Astrocyte (in vitro differentiated cells and primary cell): ENCODE results near the gene F7. TPM values are rescaled to one million over a fixed set of nuclear protein-coding genes. Genes with fewer than 3 reads are reported as not detected.

Experiments used
- DNase-seq: peaks from one replicate; pipeline ENCODE4 v3.0.0-alpha.2; 2010; ENCODE audit warnings: low read depth
- FAIRE-seq: peaks from 2 replicates; lab custom pipeline; 2011; peaks lifted over from hg19 to GRCh38; lab: Jason Lieb, UNC
- H2AFZ ChIP-seq: 2 replicates; pipeline ENCODE4 v1.6.0; 2012; ENCODE audit warnings: low read depth, low read length, inconsistent platforms
- H3K27ac ChIP-seq: 2 replicates; pipeline ENCODE4 v1.5.1; 2011; ENCODE audit warnings: low read depth, low read length, inconsistent platforms
- H3K27me3 ChIP-seq: 2 replicates; pipeline ENCODE4 v1.6.0; 2011; ENCODE audit warnings: low read length, inconsistent platforms; ENCODE audit not compliant: insufficient read depth
- H3K36me3 ChIP-seq: 2 replicates; pipeline ENCODE4 v1.5.1; 2011; ENCODE audit warnings: low read length, inconsistent platforms; ENCODE audit not compliant: insufficient read depth
- H3K4me1 ChIP-seq: 2 replicates; pipeline ENCODE4 v1.5.1; 2011; ENCODE audit warnings: low read length, inconsistent platforms; ENCODE audit not compliant: insufficient read depth
- H3K4me2 ChIP-seq: 2 replicates; pipeline ENCODE4 v1.6.0; 2012; ENCODE audit warnings: low read length, inconsistent platforms
- H3K4me3 ChIP-seq: 2 replicates; pipeline ENCODE4 v1.5.1; 2011; ENCODE audit warnings: low read depth, mild to moderate bottlenecking, low read length, inconsistent platforms; ENCODE audit not compliant: insufficient read depth
- H3K79me2 ChIP-seq: 2 replicates; pipeline ENCODE4 v1.6.0; 2012; ENCODE audit warnings: mild to moderate bottlenecking, low read length, inconsistent platforms; ENCODE audit not compliant: insufficient read depth
- H3K9ac ChIP-seq: 2 replicates; pipeline ENCODE4 v1.6.0; 2012; ENCODE audit warnings: mild to moderate bottlenecking, low read length, inconsistent platforms
- H3K9me3 ChIP-seq: 2 replicates; pipeline ENCODE4 v1.5.1; 2012; ENCODE audit warnings: low read depth, mild to moderate bottlenecking, low read length, inconsistent platforms; ENCODE audit not compliant: insufficient read depth
- H4K20me1 ChIP-seq: 2 replicates; pipeline ENCODE4 v1.6.0; 2012; ENCODE audit warnings: low read length, inconsistent platforms; ENCODE audit not compliant: insufficient read depth
- H3K27ac Mint-ChIP-seq: one replicate; pipeline ENCODE4 v1.8.0; 2021; ENCODE audit warnings: mild to moderate bottlenecking, mixed read lengths; ENCODE audit not compliant: unreplicated experiment
- H3K27me3 Mint-ChIP-seq: one replicate; pipeline ENCODE4 v1.8.0; 2021; ENCODE audit warnings: low read depth, mixed read lengths; ENCODE audit not compliant: unreplicated experiment
- H3K36me3 Mint-ChIP-seq: one replicate; pipeline ENCODE4 v1.8.0; 2021; ENCODE audit warnings: low read depth, mixed read lengths; ENCODE audit not compliant: unreplicated experiment
- H3K4me1 Mint-ChIP-seq: one replicate; pipeline ENCODE4 v1.8.0; 2021; ENCODE audit warnings: low read depth, mixed read lengths; ENCODE audit not compliant: unreplicated experiment
- H3K4me3 Mint-ChIP-seq: one replicate; pipeline ENCODE4 v1.8.0; 2021; ENCODE audit warnings: mild to moderate bottlenecking, moderate library complexity, mixed read lengths; ENCODE audit not compliant: unreplicated experiment
- H3K9me3 Mint-ChIP-seq: one replicate; pipeline ENCODE4 v1.8.0; 2021; ENCODE audit warnings: mild to moderate bottlenecking, mixed read lengths; ENCODE audit not compliant: unreplicated experiment
- CTCF ChIP-seq: IDR thresholded peaks from 2 replicates; pipeline ENCODE4 v1.5.1; 2011; ENCODE audit warnings: low read depth, mild to moderate bottlenecking, inconsistent platforms, low read length, moderate library complexity; ENCODE audit not compliant: insufficient read depth
- EZH2 ChIP-seq: IDR thresholded peaks from 2 replicates; pipeline ENCODE4 v1.6.1; 2012; ENCODE audit warnings: mild to moderate bottlenecking, low read length, inconsistent platforms; ENCODE audit not compliant: insufficient read depth
- total RNA-seq: library from RNA; stranded (reverse); gene quantifications from 2 replicates; pipeline ENCODE4 v1.2.1, GENCODE V29; 2021

F7 gene
- total RNA-seq, 1 donor from 2014 or later, result not detected

GRCh38 chr13:113155201-113155600 is 49.6 kb downstream of the F7 start:
- peaks cover 11% of the 10 kb centered on the region for H3K4me1 Mint-ChIP-seq
- Histone ChIP-seq H3K27ac (no peak overlapping the region), H2AFZ (no peak overlapping the region), H3K9ac (no peak overlapping the region), H3K9me3 (no peaks in the 10 kb centered on the region), H4K20me1 (no peaks in the 10 kb centered on the region), H3K27me3 (no peaks in the 10 kb centered on the region), H3K4me2 (no peak overlapping the region), H3K4me3 (no peak overlapping the region), H3K79me2 (no peaks in the 10 kb centered on the region), H3K4me1 (peaks cover 10% of the 10 kb centered on the region), H3K36me3 (no peaks in the 10 kb centered on the region)
- no peak overlapping the region for H3K4me3 Mint-ChIP-seq
- peaks cover 4% of the 10 kb centered on the region for H3K36me3 Mint-ChIP-seq
- H3K9me3 Mint-ChIP-seq, result peaks cover 8% of the 10 kb centered on the region
- FAIRE-seq (no peak), DNase-seq (no peak)
- peak overlapping the region; percentile 53 for H3K27ac Mint-ChIP-seq
- no peak for TF ChIP-seq EZH2
- no peak for TF ChIP-seq CTCF
- peaks cover 22% of the 10 kb centered on the region for H3K27me3 Mint-ChIP-seq

- H4K20me1 ChIP-seq, result no peaks in the 10 kb centered on the region
- no peak overlapping the region for H3K27ac Mint-ChIP-seq
Observed at GRCh38 chr13:113155982-113156655, 50.5 kb downstream of the F7 start.

More at GRCh38 chr13:113155982-113156655, 50.5 kb downstream of the F7 start:
- H3K27me3 ChIP-seq, result no peaks in the 10 kb centered on the region
- H3K36me3 Mint-ChIP-seq, result peaks cover under 1% of the 10 kb centered on the region
- H3K4me1 Mint-ChIP-seq, result peaks cover 11% of the 10 kb centered on the region
- no peak overlapping the region for H3K4me3 Mint-ChIP-seq
- no peak overlapping the region for H3K27ac ChIP-seq
- DNase-seq, result no peak
- H3K79me2 ChIP-seq, result no peaks in the 10 kb centered on the region
- H3K4me2 ChIP-seq, result no peak overlapping the region
- no peaks in the 10 kb centered on the region for H3K9me3 ChIP-seq
- no peak for TF ChIP-seq CTCF
- TF ChIP-seq EZH2, result no peak
- H3K4me3 ChIP-seq, result no peak overlapping the region
- peaks cover 7% of the 10 kb centered on the region for H3K9me3 Mint-ChIP-seq
- no peak overlapping the region for H3K9ac ChIP-seq
- H3K4me1 ChIP-seq, result peaks cover 10% of the 10 kb centered on the region
- no peak for FAIRE-seq
- peaks cover 21% of the 10 kb centered on the region for H3K27me3 Mint-ChIP-seq
- no peak overlapping the region for H2AFZ ChIP-seq
- no peaks in the 10 kb centered on the region for H3K36me3 ChIP-seq
